ENCODE results near the gene PNCK.

Gene PNCK

DNA sequence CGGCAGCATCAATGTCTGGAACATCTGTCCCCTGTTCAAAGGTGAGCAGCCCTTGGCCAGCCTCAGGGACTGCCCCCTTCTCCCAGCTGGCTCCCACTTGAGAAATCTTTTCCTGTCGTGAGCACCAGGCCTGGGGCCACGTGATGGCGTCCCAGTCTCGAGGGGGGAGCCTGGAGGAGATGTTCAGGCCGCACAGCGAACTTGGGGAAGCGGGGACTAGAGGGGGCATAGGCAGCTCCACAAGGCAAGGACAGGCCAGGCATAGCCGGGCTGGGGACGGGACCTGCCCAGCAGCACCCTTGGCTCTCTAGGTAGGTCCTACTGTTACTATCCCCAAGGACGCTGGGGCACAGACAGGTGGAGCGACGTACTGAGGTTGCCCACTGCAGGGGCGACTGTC is 16.9 kb upstream of the PNCK start:
- H3K36me3 ChIP-seq: peaks cover 13% of the 10 kb centered on the region
- TF ChIP-seq, protein P1, sequence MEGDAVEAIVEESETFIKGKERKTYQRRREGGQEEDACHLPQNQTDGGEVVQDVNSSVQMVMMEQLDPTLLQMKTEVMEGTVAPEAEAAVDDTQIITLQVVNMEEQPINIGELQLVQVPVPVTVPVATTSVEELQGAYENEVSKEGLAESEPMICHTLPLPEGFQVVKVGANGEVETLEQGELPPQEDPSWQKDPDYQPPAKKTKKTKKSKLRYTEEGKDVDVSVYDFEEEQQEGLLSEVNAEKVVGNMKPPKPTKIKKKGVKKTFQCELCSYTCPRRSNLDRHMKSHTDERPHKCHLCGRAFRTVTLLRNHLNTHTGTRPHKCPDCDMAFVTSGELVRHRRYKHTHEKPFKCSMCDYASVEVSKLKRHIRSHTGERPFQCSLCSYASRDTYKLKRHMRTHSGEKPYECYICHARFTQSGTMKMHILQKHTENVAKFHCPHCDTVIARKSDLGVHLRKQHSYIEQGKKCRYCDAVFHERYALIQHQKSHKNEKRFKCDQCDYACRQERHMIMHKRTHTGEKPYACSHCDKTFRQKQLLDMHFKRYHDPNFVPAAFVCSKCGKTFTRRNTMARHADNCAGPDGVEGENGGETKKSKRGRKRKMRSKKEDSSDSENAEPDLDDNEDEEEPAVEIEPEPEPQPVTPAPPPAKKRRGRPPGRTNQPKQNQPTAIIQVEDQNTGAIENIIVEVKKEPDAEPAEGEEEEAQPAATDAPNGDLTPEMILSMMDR (IDR thresholded peaks at IDR 0.05): no peak
- H3K4me1 ChIP-seq (ENCODE audit: control insufficient read depth in 1 of 2, insufficient read depth in 1 of 2, low read depth in 1 of 2, low read length in 1 of 2): no peaks in the 10 kb centered on the region
- no peak overlapping the region for H3K4me3 ChIP-seq (ENCODE audit: low read depth in 1 of 2, low read length in 1 of 2)
- H3K9me3 ChIP-seq: no peaks in the 10 kb centered on the region
- H3K27me3 ChIP-seq: peaks cover 66% of the 10 kb centered on the region
- no peak overlapping the region for H3K27ac ChIP-seq

DNA sequence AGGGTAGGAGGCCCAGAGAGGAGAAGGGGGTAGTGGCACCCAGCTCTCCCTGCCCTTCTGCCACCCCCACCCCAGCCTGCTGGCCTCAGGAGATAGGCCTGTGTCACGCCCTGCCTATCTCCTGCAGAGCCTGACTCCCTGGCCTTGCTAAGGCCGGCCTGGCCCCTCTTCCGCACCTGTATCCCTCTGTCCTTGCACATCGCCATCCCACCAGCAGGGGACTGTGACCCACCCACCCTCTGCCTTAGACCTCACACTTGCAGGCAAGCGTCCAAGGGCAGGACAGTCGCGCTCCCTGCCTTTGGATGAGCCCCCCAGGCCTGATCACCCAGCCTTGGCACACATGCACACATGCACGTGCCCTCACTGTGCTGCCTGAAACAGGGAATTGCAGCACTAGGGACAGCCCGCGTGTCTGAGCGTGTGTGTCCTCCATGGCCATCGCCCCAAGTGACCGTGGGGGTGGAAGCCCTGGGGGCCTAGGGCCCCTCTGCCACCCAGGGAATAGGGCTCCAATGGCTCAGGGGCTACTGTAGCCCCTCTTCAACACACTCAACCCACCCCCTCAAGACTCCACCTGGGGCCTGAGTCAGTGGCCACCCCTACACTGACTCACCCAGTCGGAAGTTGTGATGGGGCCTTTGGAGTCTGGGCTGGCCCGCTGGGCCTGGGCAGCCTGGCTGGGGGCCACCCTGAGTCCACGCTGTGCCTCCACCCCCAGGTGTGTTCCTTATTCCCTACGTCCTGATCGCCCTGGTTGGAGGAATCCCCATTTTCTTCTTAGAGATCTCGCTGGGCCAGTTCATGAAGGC is 16.2 kb upstream of the PNCK start:
- no peak overlapping the region for H3K27ac ChIP-seq
- H3K4me3 ChIP-seq (ENCODE audit: low read depth in 1 of 2, low read length in 1 of 2): no peak overlapping the region
- TF ChIP-seq, protein P1 (IDR thresholded peaks at IDR 0.05): no peak
- peaks cover 73% of the 10 kb centered on the region for H3K27me3 ChIP-seq
- no peaks in the 10 kb centered on the region for H3K4me1 ChIP-seq (ENCODE audit: control insufficient read depth in 1 of 2, insufficient read depth in 1 of 2, low read depth in 1 of 2, low read length in 1 of 2)
- no peaks in the 10 kb centered on the region for H3K9me3 ChIP-seq
- peaks cover 11% of the 10 kb centered on the region for H3K36me3 ChIP-seq

DNA sequence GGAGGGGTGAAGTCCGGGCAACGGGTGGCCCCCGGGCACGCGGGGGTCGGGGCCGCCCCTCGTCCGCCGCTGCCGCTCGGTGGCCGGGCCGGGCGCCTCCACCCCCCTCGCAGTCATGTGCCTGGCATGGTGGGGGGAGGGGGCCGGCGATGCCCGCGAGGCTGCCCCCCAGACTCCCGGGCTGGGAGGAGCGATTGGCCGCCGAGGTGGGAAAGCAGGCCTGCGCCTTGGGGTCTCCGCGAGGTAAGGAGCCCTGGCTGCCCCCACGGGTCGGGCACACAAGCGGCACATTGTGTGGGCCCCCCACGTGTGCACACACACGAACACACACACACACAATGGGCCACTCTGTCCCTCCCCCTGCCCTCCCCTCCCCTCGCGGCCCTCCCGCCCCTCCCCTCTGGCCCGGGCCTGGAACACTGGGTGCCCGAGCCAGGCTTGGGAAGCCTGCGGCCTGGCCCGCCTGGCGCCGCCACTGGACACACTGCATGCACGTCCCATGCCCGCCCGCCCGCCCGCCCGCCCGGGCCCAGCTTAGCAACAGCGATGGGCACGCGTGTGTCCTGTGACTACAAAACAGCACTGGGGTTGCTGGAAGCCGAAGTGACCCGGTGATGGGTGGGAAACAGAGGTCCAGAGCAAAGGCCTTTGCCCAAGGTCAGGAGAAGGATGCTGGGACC is 15.4 kb upstream of the PNCK start:
- TF ChIP-seq, protein P1 (IDR thresholded peaks at IDR 0.05): no peak
- H3K27ac ChIP-seq: no peak overlapping the region
- H3K4me3 ChIP-seq (ENCODE audit: low read depth in 1 of 2, low read length in 1 of 2): no peak overlapping the region

DNA sequence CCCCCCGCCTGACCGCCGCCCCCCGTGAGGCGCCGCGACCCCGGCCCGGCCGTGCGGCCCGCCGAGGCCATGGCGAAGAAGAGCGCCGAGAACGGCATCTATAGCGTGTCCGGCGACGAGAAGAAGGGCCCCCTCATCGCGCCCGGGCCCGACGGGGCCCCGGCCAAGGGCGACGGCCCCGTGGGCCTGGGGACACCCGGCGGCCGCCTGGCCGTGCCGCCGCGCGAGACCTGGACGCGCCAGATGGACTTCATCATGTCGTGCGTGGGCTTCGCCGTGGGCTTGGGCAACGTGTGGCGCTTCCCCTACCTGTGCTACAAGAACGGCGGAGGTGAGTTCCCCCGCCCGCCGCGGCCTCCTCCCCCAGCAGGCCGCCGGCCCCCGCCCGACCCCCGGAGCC is 14.9 kb upstream of the PNCK start:
- H3K4me3 ChIP-seq (ENCODE audit: low read depth in 1 of 2, low read length in 1 of 2): no peak overlapping the region
- H3K27ac ChIP-seq: no peak overlapping the region
- no peaks in the 10 kb centered on the region for H3K36me3 ChIP-seq
- peaks cover 86% of the 10 kb centered on the region for H3K27me3 ChIP-seq
- H3K4me1 ChIP-seq (ENCODE audit: control insufficient read depth in 1 of 2, insufficient read depth in 1 of 2, low read depth in 1 of 2, low read length in 1 of 2): no peaks in the 10 kb centered on the region
- TF ChIP-seq, protein P1 (IDR thresholded peaks at IDR 0.05): no peak
- no peaks in the 10 kb centered on the region for H3K9me3 ChIP-seq

More for the DNA sequence above, 15.4 kb upstream of the PNCK start:
- Histone ChIP-seq H3K36me3 (peaks cover 3% of the 10 kb centered on the region), H3K9me3 (no peaks in the 10 kb centered on the region), H3K4me1 (ENCODE audit: control insufficient read depth in 1 of 2, insufficient read depth in 1 of 2, low read depth in 1 of 2, low read length in 1 of 2) (no peaks in the 10 kb centered on the region), H3K27me3 (peaks cover 81% of the 10 kb centered on the region)

GRCh38 chrX:153688071-153688470 is 14.5 kb upstream of the PNCK start:
- no peak overlapping the region for H3K4me3 ChIP-seq (ENCODE audit: low read depth in 1 of 2, low read length in 1 of 2)
- H3K36me3 ChIP-seq: no peaks in the 10 kb centered on the region
- TF ChIP-seq, protein P1 (IDR thresholded peaks at IDR 0.05): no peak
- no peaks in the 10 kb centered on the region for H3K4me1 ChIP-seq (ENCODE audit: control insufficient read depth in 1 of 2, insufficient read depth in 1 of 2, low read depth in 1 of 2, low read length in 1 of 2)
- no peak overlapping the region for H3K27ac ChIP-seq
- H3K9me3 ChIP-seq: no peaks in the 10 kb centered on the region
- peaks cover 90% of the 10 kb centered on the region for H3K27me3 ChIP-seq
